ENCODE measurements around the gene PDP2. TPM values are rescaled to one million over a fixed set of nuclear protein-coding genes. Genes with fewer than 3 reads are reported as not detected.

PDP2 gene
- total and polyA plus RNA-seq, 11 donors: 1.1 to 7.5 (median 3.5) TPM

DNA sequence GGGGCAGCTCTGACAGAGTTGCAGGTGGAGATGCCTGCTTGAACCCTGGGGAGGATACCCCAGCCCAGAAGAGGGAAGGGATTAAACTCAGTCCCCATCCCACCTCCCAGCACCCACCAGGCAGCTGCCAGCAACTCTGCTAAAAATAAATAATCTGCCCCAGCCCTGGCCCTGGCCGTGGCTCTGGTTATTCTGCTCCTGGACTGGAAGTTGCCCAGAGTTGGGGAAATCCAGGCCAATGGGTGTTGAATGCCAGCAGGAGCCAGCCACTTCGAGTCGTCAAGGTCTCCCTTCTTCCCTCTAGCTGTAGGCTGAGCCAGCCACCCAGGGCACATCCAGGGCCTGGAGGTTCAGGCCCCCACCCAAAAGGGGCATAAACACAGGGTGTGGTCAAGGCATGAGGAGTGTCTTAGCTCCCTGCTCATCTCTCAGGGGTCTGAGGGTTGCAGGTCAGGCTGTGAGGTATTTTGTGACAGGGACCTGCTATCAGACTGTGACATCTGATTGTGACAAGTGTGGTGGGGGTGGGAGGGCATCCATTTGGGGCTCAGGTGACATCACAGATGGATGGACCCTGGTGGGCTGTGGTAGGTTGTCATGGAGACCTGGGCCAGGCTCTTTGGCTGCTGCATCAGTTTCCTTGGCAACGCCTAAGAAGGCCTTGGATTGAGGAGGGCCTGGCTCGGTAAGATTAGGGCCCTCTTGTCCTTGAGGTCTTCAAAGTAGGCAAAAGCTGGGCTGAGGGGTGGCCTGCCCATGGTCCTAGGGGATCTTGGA is 46.0 kb downstream of the PDP2 start:
- H3K27ac ChIP-seq: peak overlapping the region; percentile 80 to 99 (median 93)
- no peak for TF ChIP-seq POLR2A (IDR thresholded peaks at IDR 0.05)
- TF ChIP-seq, protein P1, sequence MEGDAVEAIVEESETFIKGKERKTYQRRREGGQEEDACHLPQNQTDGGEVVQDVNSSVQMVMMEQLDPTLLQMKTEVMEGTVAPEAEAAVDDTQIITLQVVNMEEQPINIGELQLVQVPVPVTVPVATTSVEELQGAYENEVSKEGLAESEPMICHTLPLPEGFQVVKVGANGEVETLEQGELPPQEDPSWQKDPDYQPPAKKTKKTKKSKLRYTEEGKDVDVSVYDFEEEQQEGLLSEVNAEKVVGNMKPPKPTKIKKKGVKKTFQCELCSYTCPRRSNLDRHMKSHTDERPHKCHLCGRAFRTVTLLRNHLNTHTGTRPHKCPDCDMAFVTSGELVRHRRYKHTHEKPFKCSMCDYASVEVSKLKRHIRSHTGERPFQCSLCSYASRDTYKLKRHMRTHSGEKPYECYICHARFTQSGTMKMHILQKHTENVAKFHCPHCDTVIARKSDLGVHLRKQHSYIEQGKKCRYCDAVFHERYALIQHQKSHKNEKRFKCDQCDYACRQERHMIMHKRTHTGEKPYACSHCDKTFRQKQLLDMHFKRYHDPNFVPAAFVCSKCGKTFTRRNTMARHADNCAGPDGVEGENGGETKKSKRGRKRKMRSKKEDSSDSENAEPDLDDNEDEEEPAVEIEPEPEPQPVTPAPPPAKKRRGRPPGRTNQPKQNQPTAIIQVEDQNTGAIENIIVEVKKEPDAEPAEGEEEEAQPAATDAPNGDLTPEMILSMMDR (IDR thresholded peaks at IDR 0.05): peak in 2 of 12 donors; percentile 4 to 10
- peaks cover 0 to 60% (median 28%) of the 10 kb centered on the region in 12 donors for H3K4me1 ChIP-seq
- peaks cover 0 to 24% (median 3%) of the 10 kb centered on the region in 9 donors for H3K36me3 ChIP-seq
- H3K4me3 ChIP-seq: peak overlapping the region in 11 of 12 donors; percentile 54 to 94 (median 71)
- 39 to 57% (median 49%) methylated on average over 4 to 5 of the region's 5 CpGs for WGBS, 4 donors
- peaks cover 0 to 34% (median 0%) of the 10 kb centered on the region in 9 donors for H3K27me3 ChIP-seq
- intact Hi-C loops (cut with DNase I): loop anchor here in 1 of 10 donors (1.0 kb wide), 1 partner anchor 23 kb away; no protein-coding TSS in a partner anchor
- ATAC-seq (peak; percentile 31 to 66 (median 48)), DNase-seq (peak; percentile 72 to 86 (median 78))
- no peaks in the 10 kb centered on the region for H3K9me3 ChIP-seq

DNA sequence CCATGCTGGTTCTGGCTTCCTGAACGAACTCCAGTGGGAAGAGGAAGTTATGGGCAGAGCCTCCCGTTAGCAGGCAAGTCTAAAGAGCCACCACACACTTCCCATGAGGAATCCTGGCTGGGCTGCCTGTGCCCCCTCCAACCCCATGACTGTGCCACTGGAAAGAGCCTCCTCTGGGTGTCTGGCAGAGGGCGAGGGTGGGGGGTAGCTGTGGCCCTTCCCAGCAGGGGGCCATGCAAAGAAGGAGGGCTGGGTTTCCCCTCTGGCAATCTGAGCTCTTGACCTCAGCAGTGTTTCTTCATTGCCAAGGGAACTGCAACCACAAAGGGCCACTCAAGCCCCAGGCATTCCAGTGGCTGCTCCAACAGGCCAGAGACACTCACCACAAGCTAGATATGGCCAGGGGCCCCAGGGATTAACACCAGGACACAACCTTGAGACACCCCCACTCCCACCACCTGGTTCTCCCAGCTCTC is 46.7 kb downstream of the PDP2 start:
- intact Hi-C loops (cut with DNase I): loop anchor here in 1 of 10 donors (1.0 kb wide), 1 partner anchor 24 kb away; no protein-coding TSS in a partner anchor
- ATAC-seq (peak; percentile 8 to 47 (median 32)), DNase-seq (peak in 4 of 5 donors; percentile 62 to 89 (median 75))
- no peaks in the 10 kb centered on the region for H3K9me3 ChIP-seq
- H3K36me3 ChIP-seq: peaks cover 0 to 23% (median 7%) of the 10 kb centered on the region in 9 donors
- peak overlapping the region; percentile 62 to 99 (median 92) for H3K27ac ChIP-seq
- peaks cover 0 to 55% (median 25%) of the 10 kb centered on the region in 12 donors for H3K4me1 ChIP-seq
- no peak overlapping the region for H3K4me3 ChIP-seq
- WGBS, 4 donors: 29 to 60% (median 40%) methylated on average over 1 to 3 of the region's 3 CpGs
- peaks cover 0 to 34% (median 0%) of the 10 kb centered on the region in 9 donors for H3K27me3 ChIP-seq
- TF ChIP-seq, protein P1 (IDR thresholded peaks at IDR 0.05): no peak
- TF ChIP-seq POLR2A (IDR thresholded peaks at IDR 0.05): no peak

DNA sequence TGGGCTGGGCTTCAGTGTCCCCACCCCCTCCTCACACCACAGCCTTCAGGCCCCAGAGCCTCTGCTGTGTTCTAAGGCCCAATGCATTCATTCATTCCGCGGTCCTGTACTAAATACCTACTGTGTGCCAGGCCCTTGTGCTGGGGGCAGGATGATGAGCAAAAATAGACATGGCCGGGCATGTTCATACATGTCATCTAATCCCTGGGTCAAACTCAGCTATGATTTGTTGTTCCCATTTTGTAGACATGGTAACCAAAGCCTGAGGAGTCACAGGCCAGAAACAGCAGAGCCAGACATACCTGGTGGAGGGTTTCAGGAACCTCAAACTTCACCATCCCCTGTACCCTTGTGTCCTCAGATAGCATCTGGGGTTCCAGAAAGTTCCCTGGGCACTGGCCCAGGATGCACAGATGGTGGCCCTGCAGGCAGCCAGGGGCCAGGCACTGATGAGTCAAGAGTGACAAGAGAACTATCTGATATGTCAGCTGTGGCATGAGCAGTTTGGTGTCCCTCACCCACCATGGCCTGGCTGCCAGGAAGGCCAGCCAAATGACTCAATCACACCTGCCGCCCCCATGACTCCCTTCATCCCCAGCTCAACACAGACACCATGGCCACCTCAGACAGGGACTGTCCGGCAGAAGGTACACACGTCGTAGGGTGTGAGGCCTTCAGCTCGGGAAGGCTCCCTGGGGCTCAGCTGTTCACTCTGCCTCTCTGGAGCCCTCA is 47.8 kb downstream of the PDP2 start:
- intact Hi-C loops (cut with DNase I): no loop called here
- DNase-seq (peak in 1 of 5 donors; percentile 66), ATAC-seq (no peak)
- no peak for TF ChIP-seq POLR2A (IDR thresholded peaks at IDR 0.05)
- TF ChIP-seq, protein P1 (IDR thresholded peaks at IDR 0.05): no peak
- peaks cover 0 to 58% (median 30%) of the 10 kb centered on the region in 12 donors for H3K4me1 ChIP-seq
- H3K27me3 ChIP-seq: peaks cover 0 to 32% (median 0%) of the 10 kb centered on the region in 9 donors
- no peak overlapping the region for H3K4me3 ChIP-seq
- peak overlapping the region in 11 of 12 donors; percentile 80 to 99 (median 92) for H3K27ac ChIP-seq
- WGBS, 4 donors: 61 to 84% (median 77%) methylated on average over 8 of the region's 8 CpGs
- no peaks in the 10 kb centered on the region for H3K9me3 ChIP-seq
- peaks cover 0 to 25% (median 10%) of the 10 kb centered on the region in 9 donors for H3K36me3 ChIP-seq
